Left ventricle myocardium superior (tissue), 1 donor: ENCODE measurements around the gene EIF3B. TPM values are rescaled to one million over a fixed set of nuclear protein-coding genes. Genes with fewer than 3 reads are reported as not detected.
"Not testable (repeated sequence)": the region's sequence is repeated elsewhere in the genome, so short reads cannot be mapped to it uniquely, and the experiment has no call there.

Experiments used
- ATAC-seq: fragments of 200-7000 bp; cut with Tn5 transposase; one replicate; pipeline ENCODE4 v1.9.1; 2020; ENCODE audit warnings: mild to moderate bottlenecking, moderate library complexity
- DNase-seq: peaks from one replicate; pipeline ENCODE4 v3.0.0-alpha.2; 2020
- intact Hi-C: fragments of 100-400 bp; cut with micrococcal nuclease; formaldehyde crosslinking; loops from one replicate; pipeline ENCODE4 v1.11.0; 2022
- total RNA-seq: library from RNA; stranded (reverse); fragmentation: NEBNext Ultra II Directional; extraction: Animal tissue kit (Norgen Biotek cat#: 25700); gene quantifications from one replicate; pipeline ENCODE4 v1.2.1, GENCODE V29; 2021
- donor health status: DM: no; HTN: yes; CAD: no; lungs with severe emphysema.

The EIF3B gene
- total RNA-seq, 1 donor from 2014 or later, result 79.0 TPM

- ATAC-seq, result peak; percentile 65
- no peak for DNase-seq
- intact Hi-C loops, result no loop called here
These were observed 18.5 kb downstream of the EIF3B start for GRCh38 chr7:2373124-2373556.

- DNase-seq (no peak), ATAC-seq (no peak)
- intact Hi-C loops, result no loop called here
These were observed 19.0 kb downstream of the EIF3B start for GRCh38 chr7:2373646-2374045.

- DNase-seq (no peak), ATAC-seq (no peak)
- intact Hi-C loops, result no loop called here
These were observed 19.8 kb downstream of the EIF3B start for GRCh38 chr7:2374401-2374800.

GRCh38 chr7:2374830-2375728 lies 20.5 kb downstream of the EIF3B start:
- intact Hi-C loops, result no loop called here
- ATAC-seq (no peak), DNase-seq (no peak)

GRCh38 chr7:2376351-2377154 lies 21.9 kb downstream of the EIF3B start:
- ATAC-seq (peak; percentile 27), DNase-seq (no peak)
- intact Hi-C loops, result no loop called here

- intact Hi-C loops, ATAC-seq, DNase-seq: not testable (repeated sequence)
These were observed 22.9 kb downstream of the EIF3B start for GRCh38 chr7:2377492-2377891.

- DNase-seq, intact Hi-C loops, ATAC-seq: not testable (repeated sequence)
These were observed 23.5 kb downstream of the EIF3B start for GRCh38 chr7:2378125-2378524.

GRCh38 chr7:2379161-2379560 lies 24.5 kb downstream of the EIF3B start:
- DNase-seq (no peak), ATAC-seq (no peak)
- intact Hi-C loops, result no loop called here

GRCh38 chr7:2379821-2380450 lies 25.3 kb downstream of the EIF3B start:
- no peak for DNase-seq
- intact Hi-C loops, result no loop called here
- ATAC-seq, result no peak

GRCh38 chr7:2380461-2380860 lies 25.8 kb downstream of the EIF3B start:
- intact Hi-C loops, result no loop called here
- DNase-seq (no peak), ATAC-seq (no peak)

- DNase-seq (no peak), ATAC-seq (no peak)
- intact Hi-C loops, result no loop called here
These were observed 26.6 kb downstream of the EIF3B start for GRCh38 chr7:2381227-2381626.

GRCh38 chr7:2381881-2382509 lies 27.4 kb downstream of the EIF3B start:
- intact Hi-C loops, result no loop called here
- DNase-seq (no peak), ATAC-seq (no peak)

GRCh38 chr7:2383543-2384274 lies 29.1 kb downstream of the EIF3B start:
- intact Hi-C loops, result no loop called here
- no peak for DNase-seq
- ATAC-seq, result no peak

- ATAC-seq (no peak), DNase-seq (no peak)
- intact Hi-C loops, result no loop called here
These were observed 30.0 kb downstream of the EIF3B start for GRCh38 chr7:2384354-2385243.

GRCh38 chr7:2386122-2386521 lies 31.5 kb downstream of the EIF3B start:
- DNase-seq, intact Hi-C loops, ATAC-seq: not testable (repeated sequence)

GRCh38 chr7:2386964-2387669 lies 32.5 kb downstream of the EIF3B start:
- intact Hi-C loops, result no loop called here
- no peak for DNase-seq
- no peak for ATAC-seq
